Glutamatergic neuron (in vitro differentiated cells): ENCODE results near the gene ROR2. TPM values are rescaled to one million over a fixed set of nuclear protein-coding genes. Genes with fewer than 3 reads are reported as not detected.

Experiments used
- DNase-seq: peaks from one replicate; pipeline ENCODE4 v3.0.0; 2022
- H3K27ac Mint-ChIP-seq: one replicate; pipeline ENCODE4 v1.8.0; 2020; ENCODE audit warnings: mild to moderate bottlenecking, mixed read lengths, inconsistent platforms; ENCODE audit not compliant: unreplicated experiment
- H3K27me3 Mint-ChIP-seq: one replicate; pipeline ENCODE4 v1.8.0; 2020; ENCODE audit warnings: mild to moderate bottlenecking, moderate library complexity, mixed read lengths, inconsistent platforms; ENCODE audit not compliant: unreplicated experiment
- H3K36me3 Mint-ChIP-seq: one replicate; pipeline ENCODE4 v1.8.0; 2020; ENCODE audit warnings: mild to moderate bottlenecking, mixed read lengths, inconsistent platforms; ENCODE audit not compliant: unreplicated experiment
- H3K4me1 Mint-ChIP-seq: one replicate; pipeline ENCODE4 v1.8.0; 2020; ENCODE audit warnings: mild to moderate bottlenecking, low read depth, mixed read lengths, inconsistent platforms; ENCODE audit not compliant: unreplicated experiment
- H3K4me3 Mint-ChIP-seq: one replicate; pipeline ENCODE4 v1.8.0; 2020; ENCODE audit warnings: mild to moderate bottlenecking, mixed read lengths, inconsistent platforms; ENCODE audit not compliant: unreplicated experiment
- H3K9me3 Mint-ChIP-seq: one replicate; pipeline ENCODE4 v1.8.0; 2020; ENCODE audit warnings: mild to moderate bottlenecking, moderate library complexity, mixed read lengths, inconsistent platforms; ENCODE audit not compliant: unreplicated experiment
- CTCF ChIP-seq: fragments of 200-600 bp; sonication (generic); IDR thresholded peaks from one replicate; pipeline ENCODE4 v1.5.0; 2021; ENCODE audit not compliant: partially characterized antibody, unreplicated experiment
- total RNA-seq: library from RNA; stranded (reverse); fragmentation: NEBNext Ultra II Directional; extraction: Animal tissue kit (Norgen Biotek cat#: 25700); gene quantifications from one replicate; pipeline ENCODE4 v1.2.1, GENCODE V29; 2021; ENCODE audit not compliant: unreplicated experiment

ROR2 gene
- total RNA-seq, 1 donor from 2014 or later = 51.1 TPM

DNA sequence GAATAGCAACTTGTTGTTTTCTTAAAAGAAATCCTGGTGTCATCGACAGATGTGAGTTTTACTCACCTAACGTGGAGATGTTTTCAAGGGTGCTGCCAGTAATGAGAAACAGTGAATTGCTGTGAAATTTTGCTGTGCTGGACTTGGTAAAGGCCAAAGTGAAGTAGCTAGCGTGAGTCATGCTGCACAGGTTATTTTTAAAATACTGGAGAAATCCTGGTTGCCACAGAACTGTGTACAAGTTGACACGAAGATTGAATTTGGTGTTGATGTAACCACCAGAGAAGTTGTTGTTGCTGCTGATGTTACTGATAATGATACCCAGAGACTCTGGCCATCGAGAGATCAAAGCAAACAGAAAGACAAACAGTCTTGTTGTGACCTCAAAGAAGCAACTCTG, 338.4 kb downstream of the ROR2 start:
- no peak for TF ChIP-seq CTCF
- H3K4me1 Mint-ChIP-seq = no peaks in the 10 kb centered on the region
- H3K9me3 Mint-ChIP-seq = peaks cover 3% of the 10 kb centered on the region
- no peak overlapping the region for H3K4me3 Mint-ChIP-seq
- H3K27ac Mint-ChIP-seq = no peak overlapping the region
- no peaks in the 10 kb centered on the region for H3K36me3 Mint-ChIP-seq
- no peak for DNase-seq
- H3K27me3 Mint-ChIP-seq = no peaks in the 10 kb centered on the region

GRCh38 chr9:91606255-91606995, 343.6 kb downstream of the ROR2 start:
- no peak overlapping the region for H3K27ac Mint-ChIP-seq
- no peaks in the 10 kb centered on the region for H3K4me1 Mint-ChIP-seq
- no peak for TF ChIP-seq CTCF
- no peak overlapping the region for H3K4me3 Mint-ChIP-seq
- H3K36me3 Mint-ChIP-seq = no peaks in the 10 kb centered on the region
- H3K27me3 Mint-ChIP-seq = no peaks in the 10 kb centered on the region
- DNase-seq = no peak
- no peaks in the 10 kb centered on the region for H3K9me3 Mint-ChIP-seq

- TF ChIP-seq CTCF = no peak
- Mint-ChIP-seq H3K27ac (no peak overlapping the region), H3K36me3 (no peaks in the 10 kb centered on the region), H3K4me3 (no peak overlapping the region), H3K27me3 (no peaks in the 10 kb centered on the region), H3K4me1 (no peaks in the 10 kb centered on the region), H3K9me3 (no peaks in the 10 kb centered on the region)
- DNase-seq = no peak
Measured at GRCh38 chr9:91604451-91605179, 345.4 kb downstream of the ROR2 start.

GRCh38 chr9:91603932-91604331, 346.1 kb downstream of the ROR2 start:
- H3K9me3 Mint-ChIP-seq = no peaks in the 10 kb centered on the region
- no peak overlapping the region for H3K27ac Mint-ChIP-seq
- no peaks in the 10 kb centered on the region for H3K36me3 Mint-ChIP-seq
- H3K27me3 Mint-ChIP-seq = no peaks in the 10 kb centered on the region
- no peak for DNase-seq
- H3K4me3 Mint-ChIP-seq = no peak overlapping the region
- no peaks in the 10 kb centered on the region for H3K4me1 Mint-ChIP-seq
- TF ChIP-seq CTCF = no peak

- no peak overlapping the region for H3K27ac Mint-ChIP-seq
- no peaks in the 10 kb centered on the region for H3K27me3 Mint-ChIP-seq
- no peaks in the 10 kb centered on the region for H3K36me3 Mint-ChIP-seq
- DNase-seq = no peak
- no peaks in the 10 kb centered on the region for H3K9me3 Mint-ChIP-seq
- TF ChIP-seq CTCF = no peak
- H3K4me3 Mint-ChIP-seq = no peak overlapping the region
- no peaks in the 10 kb centered on the region for H3K4me1 Mint-ChIP-seq
Measured at GRCh38 chr9:91599564-91599963, 350.5 kb downstream of the ROR2 start.
